Activated CD4-positive, alpha-beta T cell treated with anti-CD3 and anti-CD28 coated beads, Interleukin-2, amount 10 ng/mL, durations not matched to agents 7 days and 5 days (primary cell): ENCODE measurements around the gene CDX1. TPM values are rescaled to one million over a fixed set of nuclear protein-coding genes. Genes with fewer than 3 reads are reported as not detected.

ENCODE experiments used
- CTCF ChIA-PET: fragments of 350-600 bp; sonication (Branson Sonifier 250); formaldehyde crosslinking; loops from one replicate; lab custom pipeline; 2021; ENCODE audit warnings: antibody characterized with exemption; lab: Charles Lee
- POLR2A ChIA-PET: fragments of 350-600 bp; sonication (Branson Sonifier 250); formaldehyde crosslinking; loops from one replicate; lab custom pipeline; 2021; ENCODE audit warnings: antibody characterized with exemption; lab: Charles Lee
- DNase-seq: peaks from one replicate; pipeline ENCODE4 v3.0.0-alpha.2; 2020
- H3K27ac Mint-ChIP-seq: one replicate; pipeline ENCODE4 v1.8.0; 2021; ENCODE audit warnings: mild to moderate bottlenecking, moderate library complexity, mixed read lengths
- H3K27me3 Mint-ChIP-seq: one replicate; pipeline ENCODE4 v1.8.0; 2021; ENCODE audit warnings: mixed read lengths
- H3K36me3 Mint-ChIP-seq: one replicate; pipeline ENCODE4 v1.8.0; 2021; ENCODE audit warnings: low read depth, mixed read lengths
- H3K4me1 Mint-ChIP-seq: one replicate; pipeline ENCODE4 v1.8.0; 2021; ENCODE audit warnings: mixed read lengths
- H3K4me3 Mint-ChIP-seq: one replicate; pipeline ENCODE4 v1.8.0; 2021; ENCODE audit warnings: mild to moderate bottlenecking, moderate library complexity, mixed read lengths
- H3K9me3 Mint-ChIP-seq: one replicate; pipeline ENCODE4 v1.8.0; 2021; ENCODE audit warnings: mixed read lengths
- total RNA-seq, 2 experiments: library from RNA; stranded (reverse); gene quantifications; one replicate each; pipeline ENCODE4 v1.2.3, GENCODE V29; 2021

CDX1 gene
- total RNA-seq, 2 experiments from 2014 or later = not detected

DNA sequence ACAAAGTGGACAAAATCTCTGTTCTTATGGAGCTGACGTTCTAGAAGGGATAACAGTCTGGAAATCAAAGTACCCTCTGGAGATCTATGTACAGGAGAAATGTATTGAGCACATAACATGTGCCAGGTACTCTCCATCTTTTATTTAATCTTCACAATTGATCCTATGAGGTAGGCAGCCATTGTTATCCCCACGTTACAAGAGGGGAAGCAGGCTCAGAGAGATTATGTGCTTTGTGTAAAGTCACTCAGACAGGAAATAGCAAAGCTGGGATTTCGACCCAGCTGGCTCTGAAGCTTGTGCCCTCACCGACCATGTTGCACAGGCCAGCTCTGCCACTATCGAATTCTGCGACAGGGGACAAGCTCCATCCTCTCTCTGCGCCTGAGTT is 32.4 kb upstream of the CDX1 start:
- Mint-ChIP-seq H3K27me3 (no peaks in the 10 kb centered on the region), H3K36me3 (no peaks in the 10 kb centered on the region), H3K9me3 (no peaks in the 10 kb centered on the region), H3K27ac (no peak overlapping the region), H3K4me1 (no peaks in the 10 kb centered on the region), H3K4me3 (no peak overlapping the region)
- ChIA-PET CTCF (interaction anchor here (2.0 kb wide), 1 partner anchor 40 kb away, joined by 5 read pairs; no protein-coding TSS in a partner anchor), POLR2A (no interaction called here)
- no peak for DNase-seq

- H3K36me3 Mint-ChIP-seq = no peaks in the 10 kb centered on the region
- no peaks in the 10 kb centered on the region for H3K27me3 Mint-ChIP-seq
- no peak overlapping the region for H3K4me3 Mint-ChIP-seq
- no peak for DNase-seq
- POLR2A ChIA-PET = no interaction called here
- H3K4me1 Mint-ChIP-seq = no peaks in the 10 kb centered on the region
- H3K27ac Mint-ChIP-seq = no peak overlapping the region
- CTCF ChIA-PET = interaction anchor here (1.3 to 2.1 kb wide), 4 partner anchors 10 to 71 kb away, joined by 3 to 7 read pairs (median 5); no protein-coding TSS in a partner anchor
- no peaks in the 10 kb centered on the region for H3K9me3 Mint-ChIP-seq
Observed at GRCh38 chr5:150135557-150136304, 30.8 kb upstream of the CDX1 start.

DNA sequence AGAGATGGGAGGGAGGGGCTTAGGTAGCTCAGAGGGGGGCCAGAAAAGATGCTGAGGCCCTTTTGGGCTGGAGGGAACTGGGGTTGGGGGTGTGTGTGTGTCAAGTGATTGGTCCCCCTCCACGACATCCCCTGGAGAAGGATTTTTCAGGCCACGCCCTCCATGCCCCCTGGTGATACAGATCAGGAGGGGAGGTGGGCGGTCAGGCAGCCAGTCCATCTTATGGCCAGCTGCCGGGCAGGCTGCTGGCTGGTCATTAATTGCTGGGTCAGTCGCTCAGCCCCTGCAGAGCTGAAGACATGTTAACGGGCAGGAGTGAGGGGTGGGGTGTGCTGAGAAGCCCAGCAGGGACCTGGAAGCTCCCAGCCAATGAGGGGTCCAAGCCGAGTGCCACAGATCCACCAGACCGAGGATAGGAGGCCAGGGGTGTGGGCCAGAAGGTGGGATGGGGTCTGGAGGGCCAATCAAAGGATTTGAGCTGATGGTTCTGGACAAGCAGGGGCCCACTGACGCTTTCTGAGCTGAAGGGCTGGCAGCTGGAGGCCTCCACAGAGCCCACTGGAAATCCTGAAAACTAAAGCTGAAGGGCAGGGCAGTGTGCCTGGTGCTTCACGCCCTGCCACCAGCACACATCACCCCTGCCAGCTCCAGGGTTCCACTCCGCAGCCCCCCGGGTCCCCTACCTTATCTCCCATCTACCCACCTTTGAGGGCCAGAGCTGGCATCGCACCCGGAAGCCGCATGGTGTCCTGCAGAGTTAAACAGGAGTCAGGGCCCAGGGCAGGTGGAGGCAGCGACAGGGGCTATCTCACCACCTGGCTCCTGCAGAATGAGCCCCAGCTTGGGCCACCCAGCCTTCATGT is 30.0 kb upstream of the CDX1 start:
- no peak for DNase-seq
- no peak overlapping the region for H3K4me3 Mint-ChIP-seq
- H3K9me3 Mint-ChIP-seq = no peaks in the 10 kb centered on the region
- POLR2A ChIA-PET = no interaction called here
- no peak overlapping the region for H3K27ac Mint-ChIP-seq
- CTCF ChIA-PET = interaction anchor here (1.3 to 2.1 kb wide), 5 partner anchors 9 to 131 kb away, joined by 3 to 7 read pairs (median 4); no protein-coding TSS in a partner anchor
- H3K27me3 Mint-ChIP-seq = no peaks in the 10 kb centered on the region
- no peaks in the 10 kb centered on the region for H3K4me1 Mint-ChIP-seq
- H3K36me3 Mint-ChIP-seq = no peaks in the 10 kb centered on the region

DNA sequence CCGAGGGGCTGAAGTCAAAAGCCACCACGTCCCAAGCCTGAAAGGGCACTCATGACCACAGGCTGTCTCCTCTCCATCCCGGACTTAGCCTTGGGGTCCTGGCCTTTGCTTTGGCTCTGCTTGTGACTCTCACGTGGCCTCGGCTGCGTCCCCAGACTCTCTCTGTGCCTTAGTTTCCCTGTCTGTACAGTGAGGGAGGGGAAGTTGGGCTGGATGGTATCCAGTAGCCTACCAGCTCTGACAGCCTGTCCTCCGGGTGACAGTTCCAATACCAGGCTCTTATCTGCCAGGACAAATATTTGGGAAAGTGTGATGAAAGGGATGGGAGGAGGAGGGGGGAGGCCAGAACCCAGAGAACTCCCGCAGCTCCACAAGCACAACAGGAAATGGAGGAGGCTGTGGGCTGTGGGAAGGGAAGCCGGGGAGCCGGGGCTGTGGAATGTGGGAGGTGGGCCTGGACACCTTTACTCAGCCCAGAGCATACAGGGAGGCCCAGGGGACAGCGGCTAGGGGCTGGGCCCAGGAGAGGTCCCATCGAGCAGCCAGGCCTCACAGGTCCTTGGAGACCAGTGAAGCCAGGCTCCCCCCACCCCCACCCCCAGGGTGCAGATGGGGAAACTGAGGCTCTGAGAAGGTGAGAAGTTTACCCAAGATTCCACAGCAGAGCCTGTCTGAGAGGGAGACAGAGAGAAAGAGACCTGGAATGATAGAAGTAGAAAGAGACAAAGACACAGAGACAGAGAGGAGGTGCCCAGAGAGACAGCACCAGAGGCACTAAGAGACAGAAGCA is 29.2 kb upstream of the CDX1 start:
- POLR2A ChIA-PET = no interaction called here
- Mint-ChIP-seq H3K4me3 (no peak overlapping the region), H3K9me3 (no peaks in the 10 kb centered on the region), H3K4me1 (no peaks in the 10 kb centered on the region), H3K27ac (no peak overlapping the region), H3K36me3 (no peaks in the 10 kb centered on the region), H3K27me3 (no peaks in the 10 kb centered on the region)
- no peak for DNase-seq
- CTCF ChIA-PET = interaction anchor here (1.3 to 1.6 kb wide), 4 partner anchors 8 to 132 kb away, joined by 3 to 5 read pairs (median 4); no protein-coding TSS in a partner anchor

- H3K4me1 Mint-ChIP-seq = peaks cover 4% of the 10 kb centered on the region
- CTCF ChIA-PET = interaction anchor here (0.6 to 2.8 kb wide), 2 partner anchors 11 to 588 kb away, joined by 6 to 9 read pairs; no protein-coding TSS in a partner anchor
- H3K27ac Mint-ChIP-seq = no peak overlapping the region
- no peak for DNase-seq
- H3K27me3 Mint-ChIP-seq = no peaks in the 10 kb centered on the region
- POLR2A ChIA-PET = no interaction called here
- H3K36me3 Mint-ChIP-seq = no peaks in the 10 kb centered on the region
- no peaks in the 10 kb centered on the region for H3K9me3 Mint-ChIP-seq
- H3K4me3 Mint-ChIP-seq = no peak overlapping the region
Observed at GRCh38 chr5:150137997-150138396, 28.6 kb upstream of the CDX1 start.

DNA sequence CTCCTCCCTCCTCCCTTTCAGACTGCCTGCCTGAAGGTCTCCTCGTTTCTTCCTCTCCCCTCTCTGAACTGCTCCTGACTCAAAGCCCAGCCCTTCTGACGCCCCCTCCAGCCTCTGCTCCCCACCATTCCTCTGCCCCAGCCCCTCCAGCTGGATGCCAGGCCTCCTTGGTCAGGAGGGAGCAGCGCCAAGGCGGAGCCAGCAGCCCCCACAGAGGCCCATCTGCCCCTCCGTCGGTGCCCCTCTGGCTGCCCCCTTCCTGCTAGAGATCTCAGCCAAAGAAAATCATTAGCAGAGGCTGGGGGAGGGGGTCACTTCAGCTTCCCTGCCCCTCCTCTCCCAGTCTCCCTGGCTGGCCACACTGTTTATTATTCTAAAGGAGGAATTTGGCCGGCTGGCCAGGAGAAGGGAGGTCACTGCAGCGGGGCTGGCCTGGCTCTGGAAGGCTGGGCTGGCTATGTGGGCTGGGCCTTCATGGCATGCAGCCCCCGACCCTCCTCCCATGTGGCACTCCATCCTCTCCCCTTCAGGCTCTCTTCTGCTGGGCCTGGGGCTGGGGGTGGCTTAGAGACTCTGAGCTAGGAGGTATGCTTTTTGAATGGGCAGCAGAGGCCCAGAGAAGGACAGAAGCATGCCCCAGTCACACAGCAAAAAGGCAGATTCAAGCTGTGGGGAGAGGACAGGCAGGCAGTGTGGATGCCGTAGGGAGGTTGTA is 27.9 kb upstream of the CDX1 start:
- Mint-ChIP-seq H3K36me3 (no peaks in the 10 kb centered on the region), H3K27ac (no peak overlapping the region), H3K4me3 (no peak overlapping the region), H3K9me3 (no peaks in the 10 kb centered on the region), H3K27me3 (no peaks in the 10 kb centered on the region), H3K4me1 (peaks cover 8% of the 10 kb centered on the region)
- no peak for DNase-seq
- ChIA-PET POLR2A (no interaction called here), CTCF (interaction anchor here (0.6 to 2.8 kb wide), 2 partner anchors 11 to 587 kb away, joined by 6 to 9 read pairs; no protein-coding TSS in a partner anchor)

DNA sequence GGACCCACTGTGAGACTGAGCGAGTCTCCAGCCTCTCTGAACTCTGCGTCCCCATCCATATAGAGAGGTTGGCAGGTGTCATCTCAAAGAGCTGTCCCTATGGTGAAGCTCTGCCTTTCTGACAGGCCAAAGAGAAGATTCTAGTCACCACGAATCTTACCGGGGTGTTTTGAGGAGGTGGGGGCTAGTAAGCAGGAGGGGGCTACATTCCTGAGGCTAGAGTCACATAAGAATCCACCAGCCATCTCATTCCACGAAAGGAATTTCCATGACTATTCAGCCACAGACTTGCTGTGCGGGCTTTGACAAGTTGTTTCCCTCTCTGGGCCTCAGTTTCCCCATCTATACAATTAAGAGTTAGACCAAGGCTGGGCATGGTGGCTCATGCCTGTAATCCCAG is 27.2 kb upstream of the CDX1 start:
- no peaks in the 10 kb centered on the region for H3K9me3 Mint-ChIP-seq
- H3K36me3 Mint-ChIP-seq = no peaks in the 10 kb centered on the region
- ChIA-PET CTCF (interaction anchor here (0.7 to 2.8 kb wide), 2 partner anchors 10 to 212 kb away, joined by 3 to 9 read pairs; no protein-coding TSS in a partner anchor), POLR2A (no interaction called here)
- no peak overlapping the region for H3K27ac Mint-ChIP-seq
- H3K4me3 Mint-ChIP-seq = no peak overlapping the region
- H3K4me1 Mint-ChIP-seq = peaks cover 8% of the 10 kb centered on the region
- no peak for DNase-seq
- no peaks in the 10 kb centered on the region for H3K27me3 Mint-ChIP-seq

- Mint-ChIP-seq H3K9me3 (no peaks in the 10 kb centered on the region), H3K27me3 (no peaks in the 10 kb centered on the region), H3K36me3 (no peaks in the 10 kb centered on the region), H3K4me1 (peaks cover 11% of the 10 kb centered on the region), H3K27ac (no peak overlapping the region), H3K4me3 (no peak overlapping the region)
- DNase-seq = no peak
- ChIA-PET POLR2A (no interaction called here), CTCF (interaction anchor here (2.8 kb wide), 1 partner anchor 9 kb away, joined by 9 read pairs; no protein-coding TSS in a partner anchor)
Observed at GRCh38 chr5:150140830-150141229, 25.7 kb upstream of the CDX1 start.

DNA sequence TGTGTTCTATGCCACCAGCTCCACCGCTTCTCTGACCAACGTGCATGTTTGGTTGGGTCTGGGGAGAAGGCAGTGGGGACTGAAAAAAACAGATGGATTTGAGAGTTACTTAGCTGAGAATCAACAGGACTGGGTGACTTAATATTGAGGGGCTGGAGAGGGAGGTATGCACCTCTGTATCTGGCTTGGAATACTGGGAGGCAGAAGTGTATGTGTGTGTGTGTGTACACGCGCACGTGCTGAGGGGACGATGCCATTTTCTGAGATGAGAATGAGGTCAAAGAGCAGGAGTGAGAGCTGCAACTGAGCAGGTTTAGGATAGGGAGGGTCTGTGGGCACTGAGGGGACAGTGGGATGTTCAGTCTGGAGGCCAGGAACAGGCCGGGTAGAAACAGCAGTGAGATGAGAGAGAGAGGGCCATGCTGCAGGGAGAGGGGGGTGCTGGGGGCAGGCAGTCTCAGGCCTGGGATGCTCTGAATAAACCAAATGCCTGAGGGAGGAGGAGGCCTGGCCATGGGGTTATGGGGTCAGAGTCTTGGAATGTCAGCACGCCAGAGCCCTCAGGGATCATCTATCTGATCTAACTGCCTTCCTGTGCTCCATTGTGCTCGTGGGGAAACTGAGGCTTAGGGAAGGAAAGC is 24.9 kb upstream of the CDX1 start:
- Mint-ChIP-seq H3K4me1 (peaks cover 11% of the 10 kb centered on the region), H3K9me3 (no peaks in the 10 kb centered on the region), H3K4me3 (no peak overlapping the region), H3K36me3 (no peaks in the 10 kb centered on the region), H3K27ac (no peak overlapping the region), H3K27me3 (no peaks in the 10 kb centered on the region)
- CTCF ChIA-PET = no interaction called here
- DNase-seq = no peak
- POLR2A ChIA-PET = no interaction called here

GRCh38 chr5:150142185-150142958 is 24.2 kb upstream of the CDX1 start:
- DNase-seq = no peak
- ChIA-PET CTCF (no interaction called here), POLR2A (no interaction called here)
- peaks cover 11% of the 10 kb centered on the region for H3K4me1 Mint-ChIP-seq
- no peaks in the 10 kb centered on the region for H3K9me3 Mint-ChIP-seq
- H3K36me3 Mint-ChIP-seq = no peaks in the 10 kb centered on the region
- no peaks in the 10 kb centered on the region for H3K27me3 Mint-ChIP-seq
- H3K4me3 Mint-ChIP-seq = no peak overlapping the region
- no peak overlapping the region for H3K27ac Mint-ChIP-seq

- peaks cover 11% of the 10 kb centered on the region for H3K4me1 Mint-ChIP-seq
- no peak for DNase-seq
- H3K9me3 Mint-ChIP-seq = no peaks in the 10 kb centered on the region
- H3K27me3 Mint-ChIP-seq = no peaks in the 10 kb centered on the region
- H3K27ac Mint-ChIP-seq = no peak overlapping the region
- POLR2A ChIA-PET = no interaction called here
- H3K36me3 Mint-ChIP-seq = no peaks in the 10 kb centered on the region
- H3K4me3 Mint-ChIP-seq = no peak overlapping the region
- CTCF ChIA-PET = no interaction called here
Observed at GRCh38 chr5:150142959-150143349, 23.6 kb upstream of the CDX1 start.
